Activated T-helper 1 cell treated with anti-CD3 and anti-CD28 coated beads, Interleukin-12 subunit alpha, Interleukin-12 subunit beta, Interleukin-2, Interleukin-4 antibody, amounts not matched to agents 30 ng/mL and 10 ng/mL and 1 ng/mL, durations not matched to agents 14 hours and 24 hours and 36 hours (primary cell): ENCODE measurements around the gene APMAP. TPM values are rescaled to one million over a fixed set of nuclear protein-coding genes. Genes with fewer than 3 reads are reported as not detected.
A peak's percentile ranks its signal among the peaks of the same experiment; 100 is the strongest.
"Not testable (repeated sequence)": the region's sequence is repeated elsewhere in the genome, so short reads cannot be mapped to it uniquely, and the experiment has no call there.

Source experiments
- DNase-seq: peaks from one replicate; pipeline ENCODE4 v3.0.0; 2021; ENCODE audit warnings: low spot score
- H3K27ac Mint-ChIP-seq: one replicate; pipeline ENCODE4 v1.8.0; 2021; ENCODE audit warnings: mild to moderate bottlenecking, mixed read lengths
- H3K27me3 Mint-ChIP-seq: one replicate; pipeline ENCODE4 v1.8.0; 2022; ENCODE audit warnings: mild to moderate bottlenecking, moderate library complexity, mixed read lengths; ENCODE audit not compliant: insufficient read depth
- H3K36me3 Mint-ChIP-seq: one replicate; pipeline ENCODE4 v1.8.0; 2021; ENCODE audit warnings: low read depth, mixed read lengths
- H3K4me1 Mint-ChIP-seq: one replicate; pipeline ENCODE4 v1.8.0; 2021; ENCODE audit warnings: low read depth, mixed read lengths
- H3K4me3 Mint-ChIP-seq: one replicate; pipeline ENCODE4 v1.8.0; 2021; ENCODE audit warnings: mild to moderate bottlenecking, moderate library complexity, mixed read lengths
- H3K9me3 Mint-ChIP-seq: one replicate; pipeline ENCODE4 v1.8.0; 2021; ENCODE audit warnings: mixed read lengths
- intact Hi-C: fragments of 100-400 bp; cut with micrococcal nuclease; formaldehyde crosslinking; loops from one replicate; pipeline ENCODE4 v1.15.1; 2024
- total RNA-seq: library from RNA; stranded (reverse); gene quantifications from 2 replicates; pipeline ENCODE4 v1.2.3, GENCODE V29; 2022

The APMAP gene
- total RNA-seq, 1 donor from 2014 or later, result 58.7 TPM

DNA sequence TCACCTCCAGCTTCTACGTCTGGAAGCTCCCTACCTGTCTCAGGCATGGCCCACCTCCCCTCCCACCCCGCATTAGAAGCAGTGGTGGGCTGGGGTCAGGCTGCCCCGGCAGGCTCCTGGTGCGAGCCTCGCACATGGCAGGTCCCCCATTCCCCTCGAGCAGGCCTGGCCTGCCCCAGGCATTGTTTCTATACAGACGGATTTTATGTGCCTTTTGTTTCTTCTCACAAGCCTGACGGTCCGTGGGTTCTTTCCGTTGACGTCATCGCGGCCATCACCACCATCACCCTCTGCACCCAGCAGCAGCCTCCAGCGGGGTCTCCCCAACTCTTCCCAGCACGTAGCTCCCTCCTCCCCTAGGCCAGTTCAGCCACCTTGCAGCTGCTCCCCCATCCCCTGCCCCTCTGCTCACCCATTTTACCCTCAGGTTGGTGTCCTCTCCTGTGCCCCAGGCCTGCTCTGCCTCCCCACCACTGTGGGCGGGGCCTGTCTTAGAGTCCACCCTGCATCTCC lies 38.9 kb downstream of the APMAP start:
- intact Hi-C loops, result no loop called here
- Mint-ChIP-seq H3K4me3 (peak overlapping the region; percentile 39), H3K27ac (peak overlapping the region; percentile 67), H3K27me3 (no peaks in the 10 kb centered on the region), H3K9me3 (peaks cover 3% of the 10 kb centered on the region), H3K4me1 (peaks cover 54% of the 10 kb centered on the region), H3K36me3 (peaks cover 59% of the 10 kb centered on the region)
- DNase-seq, result no peak

DNA sequence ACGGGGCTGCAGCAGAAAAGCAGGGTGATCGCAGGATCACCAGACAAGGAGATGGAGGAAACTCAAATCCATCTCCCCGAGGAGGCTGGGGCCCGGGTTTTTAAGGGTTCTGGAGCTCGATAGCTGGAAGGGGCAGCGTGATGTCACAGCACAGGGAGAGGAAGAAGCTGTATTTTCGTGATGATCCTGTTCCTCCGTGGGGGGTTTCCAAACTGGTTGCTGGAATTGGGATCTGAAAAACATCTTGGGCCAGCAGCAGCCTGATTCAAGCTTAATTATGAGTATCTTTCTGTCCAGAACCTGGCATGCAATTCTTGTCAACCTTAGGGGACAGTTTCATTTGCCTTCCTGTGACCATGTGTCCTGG lies 39.4 kb downstream of the APMAP start:
- peaks cover 7% of the 10 kb centered on the region for H3K9me3 Mint-ChIP-seq
- H3K36me3 Mint-ChIP-seq, result peaks cover 60% of the 10 kb centered on the region
- H3K27me3 Mint-ChIP-seq, result no peaks in the 10 kb centered on the region
- peaks cover 58% of the 10 kb centered on the region for H3K4me1 Mint-ChIP-seq
- peak overlapping the region; percentile 42 for H3K4me3 Mint-ChIP-seq
- H3K27ac Mint-ChIP-seq, result peak overlapping the region; percentile 67
- no peak for DNase-seq
- intact Hi-C loops, result no loop called here

DNA sequence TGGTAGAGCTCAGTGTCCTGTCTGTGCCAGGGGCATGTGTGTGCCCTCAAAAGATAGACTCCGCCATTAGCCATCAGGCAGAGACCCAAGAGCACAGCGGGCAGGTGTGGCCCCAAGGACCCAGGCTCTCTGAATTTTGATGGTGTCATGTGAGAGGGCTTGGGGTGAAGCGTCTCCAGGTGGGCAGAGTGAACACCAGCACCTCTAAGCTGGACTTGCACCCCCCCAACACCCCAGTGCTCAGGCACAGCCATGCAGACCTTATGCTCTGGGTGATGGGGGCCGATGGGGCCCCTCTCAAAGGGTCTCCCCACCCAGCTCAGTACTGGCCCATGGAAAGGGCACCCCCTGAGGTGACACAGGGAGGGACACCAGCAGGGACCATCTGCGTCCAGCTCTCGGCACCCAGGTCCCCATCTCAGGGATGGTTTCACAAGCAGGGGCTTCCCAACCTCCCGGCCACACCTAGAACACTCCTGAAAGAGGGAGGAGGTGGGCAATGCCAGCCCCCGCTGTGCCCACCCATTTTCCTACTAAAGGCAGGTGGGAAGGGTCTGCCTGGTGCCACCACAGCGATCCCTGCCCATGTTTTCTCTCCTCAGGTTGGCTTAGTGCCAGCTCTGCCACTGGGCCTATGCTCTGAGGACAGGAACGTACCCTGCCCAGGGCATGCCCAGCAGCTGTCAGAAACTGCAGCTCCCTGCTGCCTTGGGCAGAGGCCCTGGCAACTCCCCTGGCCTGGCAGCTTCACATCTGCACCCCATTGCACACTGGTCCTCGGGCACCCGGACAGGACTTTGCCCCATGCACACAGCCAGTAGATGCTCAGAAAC lies 40.0 kb downstream of the APMAP start:
- peaks cover 64% of the 10 kb centered on the region for H3K4me1 Mint-ChIP-seq

DNA sequence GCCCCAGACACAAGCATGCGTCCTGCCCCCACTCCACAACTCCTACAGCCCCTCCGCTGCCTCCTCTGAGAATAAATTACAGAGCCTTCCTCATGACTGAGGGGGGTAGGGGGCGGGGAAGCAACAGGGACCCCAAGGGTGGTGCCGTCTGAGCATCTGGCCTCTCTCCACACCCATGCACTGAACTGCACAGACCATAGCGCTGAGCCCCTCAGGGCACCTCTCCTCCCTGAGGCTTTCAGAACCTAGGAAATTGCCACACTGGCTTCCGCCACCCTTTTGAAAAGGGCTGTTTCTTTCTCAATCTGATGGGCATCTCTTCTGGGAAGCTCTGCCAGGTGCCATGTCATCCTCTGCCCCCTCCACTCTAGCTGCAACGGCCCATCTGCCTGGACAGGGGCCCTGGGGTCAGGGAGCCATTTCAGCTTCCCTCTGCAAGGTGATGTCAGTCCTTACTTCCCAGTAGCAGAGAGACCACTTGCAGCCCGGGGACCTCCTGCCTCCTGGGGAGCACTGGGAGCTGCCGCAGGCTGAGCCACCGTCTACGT lies 40.9 kb downstream of the APMAP start:
- Mint-ChIP-seq H3K27me3 (no peaks in the 10 kb centered on the region), H3K36me3 (peaks cover 64% of the 10 kb centered on the region), H3K4me1 (peaks cover 74% of the 10 kb centered on the region), H3K27ac (peak overlapping the region; percentile 74), H3K4me3 (peak overlapping the region; percentile 90), H3K9me3 (peaks cover 23% of the 10 kb centered on the region)
- intact Hi-C loops, result no loop called here
- DNase-seq, result no peak

More for the DNA sequence above, 40.0 kb downstream of the APMAP start:
- H3K36me3 Mint-ChIP-seq, result peaks cover 61% of the 10 kb centered on the region
- peak overlapping the region; percentile 90 for H3K4me3 Mint-ChIP-seq
- intact Hi-C loops, result no loop called here
- H3K27ac Mint-ChIP-seq, result peak overlapping the region; percentile 36
- H3K9me3 Mint-ChIP-seq, result peaks cover 13% of the 10 kb centered on the region
- DNase-seq, result no peak
- H3K27me3 Mint-ChIP-seq, result no peaks in the 10 kb centered on the region

DNA sequence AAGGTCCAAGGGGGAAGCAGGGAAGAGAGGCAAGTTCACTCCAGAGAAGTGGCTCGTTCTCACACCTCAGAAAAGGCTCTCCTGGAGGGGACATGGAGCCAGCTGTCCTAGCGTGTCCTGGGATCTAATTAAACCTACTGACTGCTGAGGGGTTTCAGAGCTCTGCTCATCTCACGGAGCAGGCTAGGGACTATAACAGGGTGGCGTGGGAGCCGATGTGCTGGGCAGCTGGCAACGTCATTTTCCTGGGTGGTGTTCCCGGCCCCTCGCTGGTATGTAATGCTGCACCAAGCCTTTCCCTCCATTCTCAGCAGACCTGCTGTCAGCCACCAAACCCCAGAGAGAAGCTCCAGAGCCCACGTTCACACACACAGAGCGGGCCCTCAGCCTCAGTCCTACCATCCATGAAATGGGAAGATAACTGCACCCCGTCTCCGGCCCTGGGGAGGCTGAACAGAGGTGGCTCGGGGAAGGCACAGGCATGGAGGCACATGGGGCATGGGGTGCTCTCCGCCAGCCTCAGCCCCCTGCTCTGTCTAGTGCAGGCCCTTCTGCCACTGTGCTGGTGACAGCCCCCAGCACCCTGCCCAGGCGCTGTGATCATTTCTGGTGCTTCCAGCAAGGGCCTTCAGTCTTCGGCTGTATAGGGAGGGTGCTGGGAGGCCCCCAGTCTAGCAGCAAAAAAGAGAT lies 41.6 kb downstream of the APMAP start:
- H3K4me3 Mint-ChIP-seq, result peak overlapping the region; percentile 90
- no peaks in the 10 kb centered on the region for H3K27me3 Mint-ChIP-seq
- H3K9me3 Mint-ChIP-seq, result peaks cover 27% of the 10 kb centered on the region
- DNase-seq, result no peak
- intact Hi-C loops, result no loop called here
- H3K36me3 Mint-ChIP-seq, result peaks cover 62% of the 10 kb centered on the region
- peak overlapping the region; percentile 74 for H3K27ac Mint-ChIP-seq
- H3K4me1 Mint-ChIP-seq, result peaks cover 75% of the 10 kb centered on the region

DNA sequence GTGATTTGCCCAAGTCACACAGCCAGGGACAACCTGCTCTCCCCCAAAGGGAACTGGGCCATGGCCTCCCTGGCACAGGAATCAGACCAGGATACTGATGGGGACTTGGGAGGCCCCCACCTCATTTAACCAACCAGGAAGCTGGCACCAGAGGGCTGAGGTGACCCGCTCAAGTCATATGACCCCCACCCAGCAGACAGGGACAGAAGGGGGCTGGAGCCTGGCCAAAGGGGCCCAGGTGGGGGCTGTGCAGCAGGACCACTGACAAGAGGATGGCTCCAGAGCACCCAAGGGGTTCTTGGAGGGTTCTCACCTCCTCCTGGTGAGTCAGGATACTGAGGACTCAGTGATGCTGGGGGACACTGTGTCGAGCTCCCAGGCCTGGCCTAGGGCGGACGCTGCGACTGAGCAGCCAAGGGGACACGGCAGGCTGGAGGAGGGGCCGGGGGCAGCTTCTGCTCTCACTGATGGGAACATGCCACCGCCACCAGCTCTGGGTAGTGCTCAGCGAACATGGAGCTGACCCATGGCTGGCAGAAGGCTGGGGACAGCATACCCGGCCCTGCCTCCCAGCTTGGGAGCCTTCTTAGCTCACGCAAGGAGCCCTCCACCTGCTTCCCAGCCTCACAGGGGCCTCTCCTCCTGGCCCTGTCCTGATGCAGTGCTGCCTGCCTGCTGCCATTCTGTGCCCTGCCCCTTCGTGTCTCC lies 42.3 kb downstream of the APMAP start:
- Mint-ChIP-seq H3K4me3 (peak overlapping the region; percentile 90), H3K27ac (peak overlapping the region; percentile 99), H3K27me3 (no peaks in the 10 kb centered on the region), H3K9me3 (peaks cover 34% of the 10 kb centered on the region), H3K36me3 (peaks cover 63% of the 10 kb centered on the region), H3K4me1 (peaks cover 81% of the 10 kb centered on the region)
- no peak for DNase-seq
- intact Hi-C loops, result no loop called here

DNA sequence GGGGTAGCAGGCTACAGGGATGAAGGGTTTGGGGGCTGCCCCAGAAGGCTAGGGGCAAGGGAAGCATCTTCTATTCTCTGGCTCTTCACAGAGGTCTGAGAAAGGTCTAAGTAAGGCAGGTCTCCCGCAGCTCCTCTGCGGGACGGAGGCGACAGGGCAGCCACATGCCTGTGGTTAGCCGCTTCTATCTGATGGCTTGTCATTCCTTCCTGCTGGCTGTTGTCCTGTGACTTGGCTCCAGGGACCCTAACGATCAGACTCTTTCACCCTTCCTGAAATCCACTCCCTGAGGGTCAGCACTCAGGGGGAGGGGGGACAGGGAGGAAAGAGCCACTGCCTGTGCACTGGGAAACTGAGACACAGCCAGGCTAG lies 42.8 kb downstream of the APMAP start:
- H3K9me3 Mint-ChIP-seq, result peaks cover 39% of the 10 kb centered on the region
- peaks cover 58% of the 10 kb centered on the region for H3K36me3 Mint-ChIP-seq
- H3K4me1 Mint-ChIP-seq, result peaks cover 77% of the 10 kb centered on the region
- peak overlapping the region; percentile 90 for H3K4me3 Mint-ChIP-seq
- peak; percentile 16 for DNase-seq
- no peaks in the 10 kb centered on the region for H3K27me3 Mint-ChIP-seq
- intact Hi-C loops, result loop anchor here (1.0 to 5.0 kb wide), 9 partner anchors 19 to 747 kb away; partner anchors contain the start of genes ABHD12, APMAP, GINS1 and ZNF337
- peak overlapping the region; percentile 99 for H3K27ac Mint-ChIP-seq

DNA sequence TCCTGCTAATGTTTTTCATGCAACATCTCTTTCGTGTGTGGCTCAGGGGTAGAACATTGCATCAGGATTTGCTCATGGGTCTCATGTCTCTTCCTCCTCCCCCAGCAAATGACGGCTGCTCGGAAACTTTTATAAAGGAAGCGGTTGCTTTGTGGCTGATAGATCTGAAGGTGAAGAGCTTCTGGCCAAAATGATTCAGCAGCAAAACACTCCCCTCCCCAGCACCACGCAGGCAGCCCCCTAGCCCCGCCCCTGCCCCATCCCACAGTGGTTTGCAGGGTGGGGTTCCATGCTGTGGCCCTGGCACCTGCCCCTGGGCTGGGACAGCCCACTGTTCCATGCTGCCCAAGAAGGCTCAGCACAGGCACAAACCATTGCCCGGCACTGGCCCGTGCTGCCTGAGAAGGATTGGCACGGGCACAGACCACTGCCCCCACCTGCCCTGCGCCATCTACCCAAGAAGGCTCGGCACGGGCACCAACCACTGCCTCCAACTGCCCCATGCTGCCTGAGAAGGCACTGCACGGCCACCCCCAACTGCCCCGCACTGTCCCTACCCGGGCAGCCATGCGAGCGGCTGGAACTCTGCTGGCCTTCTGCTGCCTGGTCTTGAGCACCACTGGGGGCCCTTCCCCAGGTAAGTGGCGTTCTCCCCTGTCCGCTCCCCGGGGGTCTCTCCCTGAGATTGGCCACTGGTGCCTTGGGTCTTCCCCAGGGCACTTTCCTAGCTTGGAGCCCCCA lies 43.4 kb downstream of the APMAP start, which contains the start of gene CST7:
Gene CST7, plus strand, starts transcription at position 331 of the 741 bp plus-strand sequence. Its CDS starts 237 bp downstream, at position 568.
- intact Hi-C loops, result loop anchor here (1.0 to 5.0 kb wide), 9 partner anchors 18 to 747 kb away; partner anchors contain the start of genes ABHD12, APMAP, GINS1 and ZNF337
- Mint-ChIP-seq H3K4me3 (peak within 1 kb of the TSS; percentile 90), H3K9me3 (peaks cover 46% of the 10 kb centered on the region), H3K27ac (peak within 1 kb of the TSS; percentile 99), H3K27me3 (no peaks in the 10 kb centered on the region), H3K36me3 (peaks cover 57% of the 10 kb centered on the region), H3K4me1 (peaks cover 74% of the 10 kb centered on the region)
- peak; percentile 81 for DNase-seq

DNA sequence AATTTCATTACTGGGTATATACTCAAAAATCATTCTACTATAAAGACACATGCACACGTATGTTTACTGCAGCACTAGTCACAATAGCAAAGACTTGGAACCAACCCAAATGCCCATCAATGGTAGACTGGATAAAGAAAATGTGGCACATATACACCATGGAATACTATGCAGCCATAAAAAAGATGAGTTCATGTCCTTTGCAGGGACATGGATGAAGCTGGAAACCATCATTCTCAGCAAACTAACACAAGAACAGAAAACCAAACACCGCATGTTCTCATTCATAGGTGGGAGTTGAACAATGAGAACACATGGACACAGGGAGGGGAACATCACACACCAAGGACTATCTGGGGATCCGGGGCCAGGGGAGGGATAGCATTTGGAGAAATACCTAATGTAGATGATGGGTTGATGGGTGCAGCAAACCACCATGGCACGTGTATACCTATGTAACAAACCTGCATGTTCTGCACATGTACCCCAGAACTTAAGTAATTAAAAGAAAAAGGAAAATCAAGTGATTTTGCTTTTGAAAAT lies 44.1 kb downstream of the APMAP start:
- DNase-seq, H3K27me3 Mint-ChIP-seq: not testable (repeated sequence)
- intact Hi-C loops, result loop anchor here (2.0 to 5.0 kb wide), 4 partner anchors 18 to 459 kb away; partner anchors contain the start of genes ABHD12 and GINS1
- Mint-ChIP-seq H3K36me3 (peaks cover 53% of the 10 kb centered on the region), H3K4me3 (peak overlapping the region; percentile 90), H3K9me3 (peaks cover 49% of the 10 kb centered on the region), H3K27ac (peak overlapping the region; percentile 99), H3K4me1 (peaks cover 71% of the 10 kb centered on the region)

DNA sequence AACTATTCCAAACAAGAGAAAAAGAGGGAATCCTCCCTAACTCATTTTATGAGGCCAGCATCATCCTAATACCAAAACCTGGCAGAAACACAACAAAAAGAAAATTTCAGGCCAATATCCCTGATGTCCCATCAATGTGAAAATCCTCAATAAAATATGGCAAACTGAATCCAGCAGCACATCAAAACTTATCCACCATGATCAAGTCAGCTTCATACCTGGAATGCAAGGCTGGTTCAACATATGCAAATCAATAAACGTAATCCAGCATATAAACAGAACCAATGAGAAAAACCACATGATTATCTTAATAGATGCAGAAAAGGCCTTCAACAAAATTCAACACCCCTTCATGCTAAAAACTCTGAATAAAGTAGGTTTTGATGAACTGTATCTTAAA lies 46.2 kb downstream of the APMAP start:
- H3K36me3 Mint-ChIP-seq, result peaks cover 43% of the 10 kb centered on the region
- intact Hi-C loops, result loop anchor here (5.0 kb wide), 2 partner anchors 446 to 461 kb away; partner anchors contain the start of genes ABHD12 and GINS1
- not testable (repeated sequence) for H3K27me3 Mint-ChIP-seq, DNase-seq, H3K4me3 Mint-ChIP-seq, H3K27ac Mint-ChIP-seq
- peaks cover 55% of the 10 kb centered on the region for H3K4me1 Mint-ChIP-seq
- peaks cover 60% of the 10 kb centered on the region for H3K9me3 Mint-ChIP-seq

DNA sequence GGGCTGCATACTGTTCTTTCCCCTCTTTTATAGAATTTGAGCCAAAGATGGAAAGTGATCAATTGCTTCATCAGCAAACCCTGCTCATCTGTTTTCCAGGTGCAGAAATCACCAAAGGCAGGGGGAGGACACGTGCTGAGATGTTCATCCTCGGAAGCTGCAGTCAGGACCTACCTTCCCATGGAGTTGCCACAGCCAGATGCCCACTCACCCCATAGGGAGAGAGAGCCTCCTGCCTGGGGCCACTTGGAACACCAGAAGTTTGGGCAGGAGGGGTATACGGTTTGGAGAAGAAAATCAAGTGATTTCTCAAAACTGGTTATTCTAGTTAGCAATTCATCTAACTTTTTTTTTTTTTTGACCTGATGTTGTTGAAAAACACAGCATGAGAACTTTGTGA lies 48.8 kb downstream of the APMAP start:
- H3K4me1 Mint-ChIP-seq, result peaks cover 37% of the 10 kb centered on the region
- no peak for DNase-seq
- no peaks in the 10 kb centered on the region for H3K27me3 Mint-ChIP-seq
- H3K27ac Mint-ChIP-seq, result no peak overlapping the region
- intact Hi-C loops, result no loop called here
- H3K4me3 Mint-ChIP-seq, result no peak overlapping the region
- H3K9me3 Mint-ChIP-seq, result peaks cover 68% of the 10 kb centered on the region
- peaks cover 38% of the 10 kb centered on the region for H3K36me3 Mint-ChIP-seq
